ENCODE results near the gene TMEM131.

The TMEM131 gene

GRCh38 chr2:97743913-97744312 is 251.8 kb downstream of the TMEM131 start:
- POLR2A ChIA-PET, result no interaction called here
- CTCF ChIA-PET, result interaction anchor here (1.0 to 5.2 kb wide), 2 partner anchors 10 to 641 kb away, joined by 3 to 35 read pairs; no protein-coding TSS in a partner anchor

GRCh38 chr2:97742381-97742847 is 253.3 kb downstream of the TMEM131 start:
- ChIA-PET POLR2A (no interaction called here), CTCF (interaction anchor here (1.2 to 5.2 kb wide), 5 partner anchors 9 to 642 kb away, joined by 3 to 43 read pairs (median 8); no protein-coding TSS in a partner anchor)
- DNase-seq (ENCODE audit: low read depth, low spot score), result no peak
- no peak overlapping the region for H3K4me3 ChIP-seq (ENCODE audit: low read depth, low read length)
- TF ChIP-seq, protein P1, sequence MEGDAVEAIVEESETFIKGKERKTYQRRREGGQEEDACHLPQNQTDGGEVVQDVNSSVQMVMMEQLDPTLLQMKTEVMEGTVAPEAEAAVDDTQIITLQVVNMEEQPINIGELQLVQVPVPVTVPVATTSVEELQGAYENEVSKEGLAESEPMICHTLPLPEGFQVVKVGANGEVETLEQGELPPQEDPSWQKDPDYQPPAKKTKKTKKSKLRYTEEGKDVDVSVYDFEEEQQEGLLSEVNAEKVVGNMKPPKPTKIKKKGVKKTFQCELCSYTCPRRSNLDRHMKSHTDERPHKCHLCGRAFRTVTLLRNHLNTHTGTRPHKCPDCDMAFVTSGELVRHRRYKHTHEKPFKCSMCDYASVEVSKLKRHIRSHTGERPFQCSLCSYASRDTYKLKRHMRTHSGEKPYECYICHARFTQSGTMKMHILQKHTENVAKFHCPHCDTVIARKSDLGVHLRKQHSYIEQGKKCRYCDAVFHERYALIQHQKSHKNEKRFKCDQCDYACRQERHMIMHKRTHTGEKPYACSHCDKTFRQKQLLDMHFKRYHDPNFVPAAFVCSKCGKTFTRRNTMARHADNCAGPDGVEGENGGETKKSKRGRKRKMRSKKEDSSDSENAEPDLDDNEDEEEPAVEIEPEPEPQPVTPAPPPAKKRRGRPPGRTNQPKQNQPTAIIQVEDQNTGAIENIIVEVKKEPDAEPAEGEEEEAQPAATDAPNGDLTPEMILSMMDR (IDR thresholded peaks at IDR 0.05; ENCODE audit: insufficient read depth, low read length, missing control alignments), result no peak

More at GRCh38 chr2:97743913-97744312, 251.8 kb downstream of the TMEM131 start:
- DNase-seq (ENCODE audit: low read depth, low spot score), result no peak
- TF ChIP-seq, protein P1 (IDR thresholded peaks at IDR 0.05; ENCODE audit: insufficient read depth, low read length, missing control alignments), result no peak
- no peak overlapping the region for H3K4me3 ChIP-seq (ENCODE audit: low read depth, low read length)

DNA sequence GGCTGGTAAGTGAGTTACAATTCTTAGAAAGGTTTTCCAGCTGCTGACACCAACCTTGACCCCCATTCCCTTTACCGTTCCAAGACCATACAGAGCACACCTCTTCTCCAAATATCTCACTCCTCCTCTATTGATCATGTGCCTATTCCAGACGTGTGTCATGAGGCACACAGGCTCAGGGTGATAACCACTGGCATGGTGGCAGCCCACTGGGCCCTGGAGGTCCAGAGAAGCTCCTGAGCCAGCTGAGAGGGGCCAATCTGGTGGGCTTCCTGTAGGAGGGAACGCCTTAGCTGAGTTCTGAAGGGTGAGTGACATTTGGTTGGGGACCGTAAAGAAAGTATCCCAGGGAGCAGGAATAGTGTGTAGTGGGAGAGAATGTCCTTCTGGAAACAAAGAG is 254.1 kb downstream of the TMEM131 start:
- DNase-seq (ENCODE audit: low read depth, low spot score), result no peak
- H3K4me3 ChIP-seq (ENCODE audit: low read depth, low read length), result no peak overlapping the region
- TF ChIP-seq, protein P1 (IDR thresholded peaks at IDR 0.05; ENCODE audit: insufficient read depth, low read length, missing control alignments), result no peak
- ChIA-PET POLR2A (no interaction called here), CTCF (interaction anchor here (1.0 to 5.2 kb wide), 12 partner anchors 10 to 643 kb away, joined by 3 to 43 read pairs (median 9); no protein-coding TSS in a partner anchor)

DNA sequence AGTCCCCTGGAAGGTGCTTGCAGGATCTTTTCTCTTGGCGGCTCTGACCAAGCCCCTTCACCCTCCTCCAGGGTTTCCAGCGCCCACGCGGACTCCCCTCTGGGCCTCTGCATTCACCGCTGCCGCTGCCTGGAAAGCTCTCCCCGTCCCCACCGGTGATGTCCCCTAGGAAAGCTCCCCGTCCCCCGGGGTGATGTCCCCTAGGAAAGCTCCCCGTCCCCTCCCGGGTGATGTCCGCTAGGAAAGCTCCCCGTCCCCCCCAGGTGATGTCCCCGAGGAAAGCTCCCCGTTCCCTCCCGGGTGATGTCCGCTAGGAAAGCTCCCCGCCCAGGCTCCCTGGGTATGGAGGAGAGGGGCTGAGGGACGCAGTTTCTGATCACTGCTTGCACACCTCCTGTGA is 254.5 kb downstream of the TMEM131 start:
- no peak for DNase-seq (ENCODE audit: low read depth, low spot score)
- ChIA-PET POLR2A (no interaction called here), CTCF (interaction anchor here (1.0 to 5.2 kb wide), 14 partner anchors 11 to 643 kb away, joined by 3 to 43 read pairs (median 8); no protein-coding TSS in a partner anchor)
- TF ChIP-seq, protein P1 (IDR thresholded peaks at IDR 0.05; ENCODE audit: insufficient read depth, low read length, missing control alignments), result no peak
- no peak overlapping the region for H3K4me3 ChIP-seq (ENCODE audit: low read depth, low read length)

DNA sequence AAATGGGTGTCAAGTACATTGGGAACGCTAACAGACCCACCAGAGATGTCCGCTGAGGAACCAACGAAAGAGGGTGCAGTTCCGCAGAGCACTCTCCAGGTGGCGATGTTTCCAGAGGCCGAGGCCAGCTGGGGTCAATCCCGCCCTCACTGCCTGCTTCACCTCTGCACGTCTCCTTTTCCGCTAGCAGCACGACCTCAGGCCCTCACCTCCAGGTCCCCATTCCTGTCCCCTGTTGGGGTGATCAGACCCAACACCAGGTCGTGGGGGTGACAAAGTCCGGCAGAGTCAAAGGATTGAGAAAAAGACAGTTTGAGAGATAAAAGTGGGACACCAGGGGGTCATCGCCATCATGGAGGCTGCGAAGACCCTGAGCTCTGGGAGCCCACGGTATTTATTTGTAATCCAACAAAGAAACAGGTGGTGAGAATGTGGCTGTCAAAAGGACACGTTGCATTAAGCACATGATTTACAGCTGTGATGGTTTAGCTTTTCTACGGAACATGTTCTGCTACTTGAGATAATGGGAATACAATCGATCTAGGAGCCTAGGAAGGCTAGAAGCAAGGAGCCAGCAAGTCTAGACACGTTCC is 255.1 kb downstream of the TMEM131 start:
- ChIA-PET POLR2A (no interaction called here), CTCF (interaction anchor here (1.0 to 5.2 kb wide), 15 partner anchors 8 to 644 kb away, joined by 3 to 43 read pairs (median 8); no protein-coding TSS in a partner anchor)
- H3K4me3 ChIP-seq (ENCODE audit: low read depth, low read length), result no peak overlapping the region
- TF ChIP-seq, protein P1 (IDR thresholded peaks at IDR 0.05; ENCODE audit: insufficient read depth, low read length, missing control alignments), result peak; percentile 93
- no peak for DNase-seq (ENCODE audit: low read depth, low spot score)

DNA sequence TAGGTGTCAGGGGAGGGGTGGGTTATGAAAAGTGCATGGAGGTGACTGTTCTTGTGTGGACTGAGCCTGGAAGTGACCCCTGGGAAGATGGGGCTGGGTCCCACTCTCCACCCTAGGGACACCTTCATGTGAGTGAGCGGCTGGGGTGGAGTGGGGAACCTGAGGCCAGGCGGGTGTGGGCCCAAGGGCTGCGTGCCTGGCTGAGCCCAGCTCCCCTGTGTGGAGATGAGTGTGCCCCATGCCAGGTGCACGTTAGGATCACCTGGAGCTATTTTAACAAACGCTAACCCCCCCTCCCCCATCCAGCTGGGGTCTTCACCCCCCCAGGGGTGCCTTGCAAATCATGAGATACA is 255.9 kb downstream of the TMEM131 start:
- ChIA-PET POLR2A (no interaction called here), CTCF (interaction anchor here (1.2 to 5.2 kb wide), 11 partner anchors 9 to 645 kb away, joined by 3 to 43 read pairs (median 10); no protein-coding TSS in a partner anchor)
- DNase-seq (ENCODE audit: low read depth, low spot score), result no peak

More for the DNA sequence above, 255.9 kb downstream of the TMEM131 start:
- no peak overlapping the region for H3K4me3 ChIP-seq (ENCODE audit: low read depth, low read length)
- TF ChIP-seq, protein P1 (IDR thresholded peaks at IDR 0.05; ENCODE audit: insufficient read depth, low read length, missing control alignments), result no peak

Data from AG04449 (cell line).